Measurements from ENCODE around the gene UBE2G2.

UBE2G2 gene

GRCh38 chr21:44724926-44725325 lies 76.7 kb downstream of the UBE2G2 start:
- no peak for DNase-seq (ENCODE audit: low spot score)

GRCh38 chr21:44724196-44724595 lies 77.4 kb downstream of the UBE2G2 start:
- DNase-seq (ENCODE audit: low spot score): no peak

GRCh38 chr21:44723177-44724131 lies 78.2 kb downstream of the UBE2G2 start:
- no peak for DNase-seq (ENCODE audit: low spot score)

- no peak for DNase-seq (ENCODE audit: low spot score)
Observed at GRCh38 chr21:44722731-44723130, 78.9 kb downstream of the UBE2G2 start.

GRCh38 chr21:44720170-44720569 lies 81.5 kb downstream of the UBE2G2 start:
- DNase-seq (ENCODE audit: low spot score): no peak

Measured in GM03348 (cell line).